ENCODE data around the gene RAMP3.

- TF ChIP-seq CTCF (IDR thresholded peaks at IDR 0.05) = no peak
- TF ChIP-seq POLR2A (IDR thresholded peaks at IDR 0.05) = no peak
Observed at GRCh38 chr7:45118292-45118691, 39.3 kb upstream of the RAMP3 start.
